Endothelial cell of umbilical vein (primary cell): ENCODE data around the gene RALA. TPM values are rescaled to one million over a fixed set of nuclear protein-coding genes. Genes with fewer than 3 reads are reported as not detected.

Source experiments
- BruUV-seq: library from RNA; stranded (reverse); fragments of 400-500 nt; replicated peaks from 2 replicates; lab custom pipeline; 2021; lab: Mats Ljungman, UMichigan
- CTCF ChIA-PET: fragments of 300-600, 350-600 bp; sonication (Branson Sonifier 250); formaldehyde crosslinking; loops from one replicate; lab custom pipeline; 2021; ENCODE audit warnings: antibody characterized with exemption, inconsistent platforms; lab: Charles Lee
- POLR2A ChIA-PET: fragments of 300-600, 350-600 bp; sonication (Branson Sonifier 250); formaldehyde crosslinking; loops from one replicate; lab custom pipeline; 2021; ENCODE audit warnings: antibody characterized with exemption, inconsistent platforms; lab: Charles Lee
- DNase-seq: peaks from one replicate; pipeline ENCODE4 v3.0.0-alpha.2; 2011; ENCODE audit warnings: low read depth, low spot score
- FAIRE-seq: peaks from 2 replicates; lab custom pipeline; 2011; peaks lifted over from hg19 to GRCh38; lab: Jason Lieb, UNC
- H2AFZ ChIP-seq: 2 replicates; pipeline ENCODE4 v1.6.0; 2012; ENCODE audit warnings: low read depth, low read length, control low read depth, inconsistent platforms
- H3K27ac ChIP-seq: 2 replicates; pipeline ENCODE4 v1.5.1; 2011; ENCODE audit warnings: low read depth, mild to moderate bottlenecking, control low read depth, low read length, moderate library complexity; ENCODE audit not compliant: insufficient read depth
- H3K27me3 ChIP-seq, 2 experiments: 2 replicates each; pipeline versions ENCODE4 v1.6.0 to v1.6.1; 2011; ENCODE audit warnings: low read length in 2 of 2, mixed read lengths in 1 of 2; ENCODE audit not compliant: control insufficient read depth in 2 of 2, insufficient read depth in 2 of 2
- H3K36me3 ChIP-seq, 2 experiments: 2 replicates in 1 of 2; 3 replicates in 1 of 2; pipeline ENCODE4 v1.5.1; 2011; ENCODE audit warnings: low read length in 2 of 2, mild to moderate bottlenecking in 1 of 2, moderate library complexity in 1 of 2; ENCODE audit not compliant: control insufficient read depth in 2 of 2, insufficient read depth in 2 of 2; ENCODE audit errors: extremely low read depth in 1 of 2
- H3K4me1 ChIP-seq: 3 replicates; pipeline ENCODE4 v1.5.1; 2011; ENCODE audit warnings: mild to moderate bottlenecking, low read length; ENCODE audit not compliant: control insufficient read depth, insufficient read depth; ENCODE audit errors: extremely low read depth
- H3K4me2 ChIP-seq: 2 replicates; pipeline ENCODE4 v1.6.1; 2011; ENCODE audit warnings: low read length, control low read depth, mixed read lengths; ENCODE audit not compliant: insufficient read depth
- H3K4me3 ChIP-seq, 3 experiments: fragments of 200-600 bp in 1 of 3; sonication (generic), shearing (Covaris generic) in 1 of 3; replicated peaks in 1 of 3; 2 replicates each; pipeline ENCODE4 v1.5.1; 2011 to 2016; ENCODE audit warnings: control low read depth in 3 of 3, low read length in 3 of 3, mild to moderate bottlenecking in 2 of 3, inconsistent platforms in 1 of 3, low read depth in 1 of 3, moderate library complexity in 1 of 3; ENCODE audit not compliant: insufficient read depth in 1 of 3
- H3K79me2 ChIP-seq: 2 replicates; pipeline ENCODE4 v1.6.0; 2012; ENCODE audit warnings: low read length, inconsistent platforms; ENCODE audit not compliant: control insufficient read depth, insufficient read depth
- H3K9ac ChIP-seq: replicated peaks from 2 replicates; pipeline ENCODE3; 2011; ENCODE audit warnings: low read length, control low read depth; ENCODE audit not compliant: insufficient read depth; ENCODE audit errors: extremely low read depth
- H3K9me1 ChIP-seq: replicated peaks from 3 replicates; pipeline ENCODE4 v1.6.0; 2011; ENCODE audit warnings: mild to moderate bottlenecking, low read length; ENCODE audit not compliant: control insufficient read depth, insufficient read depth; ENCODE audit errors: extremely low read depth
- H3K9me3 ChIP-seq: replicated peaks from 2 replicates; pipeline ENCODE4 v1.5.1; 2012; ENCODE audit warnings: low read length, inconsistent platforms; ENCODE audit not compliant: control insufficient read depth, insufficient read depth
- H4K20me1 ChIP-seq: replicated peaks from 2 replicates; pipeline ENCODE3; 2011; ENCODE audit warnings: mild to moderate bottlenecking, low read length; ENCODE audit not compliant: control insufficient read depth, insufficient read depth; ENCODE audit errors: extremely low read depth
- CTCF ChIP-seq, 2 donors: IDR thresholded peaks; 1 replicate in 1 of 2; 2 replicates in 1 of 2; pipeline ENCODE4 v1.5.1; 2011; ENCODE audit warnings: low read length in 2 of 2, mild to moderate bottlenecking in 2 of 2, moderate library complexity in 2 of 2, control low read depth in 1 of 2, inconsistent platforms in 1 of 2, low read depth in 1 of 2; ENCODE audit not compliant: insufficient read depth in 1 of 2; ENCODE audit errors: extremely low read depth in 1 of 2
- EZH2 ChIP-seq: IDR thresholded peaks from 2 replicates; pipeline ENCODE4 v1.6.1; 2012; ENCODE audit warnings: borderline replicate concordance, low read depth, mild to moderate bottlenecking, moderate library complexity, low read length, inconsistent platforms; ENCODE audit not compliant: severe bottlenecking
- FOS ChIP-seq: IDR thresholded peaks from 2 replicates; pipeline ENCODE4 v1.6.1; 2011; ENCODE audit warnings: mild to moderate bottlenecking, low read length, moderate library complexity, borderline replicate concordance; ENCODE audit not compliant: insufficient read depth
- GATA2 ChIP-seq: IDR thresholded peaks from 2 replicates; pipeline ENCODE4 v1.7.0; 2011; ENCODE audit warnings: low read depth, mild to moderate bottlenecking, moderate library complexity, mixed read lengths, low read length; ENCODE audit not compliant: insufficient read length, insufficient read depth
- JUN ChIP-seq: IDR thresholded peaks from 2 replicates; pipeline ENCODE4 v1.6.1; 2011; ENCODE audit warnings: borderline replicate concordance, low read depth; ENCODE audit not compliant: insufficient read length, insufficient read depth
- MAX ChIP-seq: IDR thresholded peaks from 2 replicates; pipeline ENCODE4 v1.6.1; 2011; ENCODE audit not compliant: insufficient read depth, insufficient read length
- MYC ChIP-seq: IDR thresholded peaks from one replicate; pipeline ENCODE4 v1.6.1; 2011; ENCODE audit warnings: mild to moderate bottlenecking, low read depth, low read length
- POLR2A ChIP-seq: IDR thresholded peaks from 2 replicates; pipeline ENCODE4 v1.6.1; 2012; ENCODE audit warnings: low read depth, mild to moderate bottlenecking, control low read depth, low read length
- POLR2AphosphoS5 ChIP-seq: IDR thresholded peaks from 2 replicates; pipeline ENCODE4 v1.6.1; 2012; ENCODE audit warnings: low read depth, mild to moderate bottlenecking, control low read depth, low read length, moderate library complexity; ENCODE audit not compliant: insufficient read depth
- dilution Hi-C: fragments of 300-500 bp; cut with MboI; formaldehyde crosslinking; loops from one replicate; pipeline ENCODE4 v1.15.0; 2019; ENCODE audit warnings: low sequenced_read_pairs; ENCODE audit not compliant: extremely low pct_ligation_motif_present
- intact Hi-C: fragments of 100-400 bp; cut with micrococcal nuclease; formaldehyde crosslinking; loops from one replicate; pipeline ENCODE4 v1.10.0; 2022
- polyA plus RNA-seq, 4 experiments: library from polyadenylated mRNA; depleted of rRNA in 3 of 4; stranded (reverse) in 3 of 4; unstranded in 1 of 4; fragments of >200 nt; gene quantifications; 2 replicates each; pipeline versions ENCODE4 v1.2.1 to v1.2.3, GENCODE V29; 2011 to 2012; ENCODE audit warnings: missing spikeins in 1 of 4
- total RNA-seq: library from RNA; stranded (reverse); gene quantifications from 2 replicates; pipeline ENCODE4 v1.2.3, GENCODE V29; 2021

The RALA gene
- total and polyA plus RNA-seq, 2 donors (not counting 3 experiments of a cell fraction or from before 2014, with no cell fraction given), result 91.1 to 191 TPM

- no peak overlapping the region for H3K4me3 ChIP-seq
- ChIA-PET CTCF (interaction anchor here (2.2 kb wide), 1 partner anchor 76 kb away, joined by 11 read pairs; no protein-coding TSS in a partner anchor), POLR2A (no interaction called here)
- H3K9me3 ChIP-seq, result no peaks in the 10 kb centered on the region
- H3K79me2 ChIP-seq, result peaks cover 94% of the 10 kb centered on the region
- H3K4me1 ChIP-seq, result peaks cover 6% of the 10 kb centered on the region
- intact Hi-C loops (no loop called here), dilution Hi-C loops (no loop called here)
- H2AFZ ChIP-seq, result no peak overlapping the region
- no peaks in the 10 kb centered on the region for H3K27me3 ChIP-seq
- H3K36me3 ChIP-seq, result peaks cover 4 to 6% of the 10 kb centered on the region in 2 experiments
- FAIRE-seq (no peak), DNase-seq (no peak)
- no peak overlapping the region for H3K9ac ChIP-seq
- no TSS peak for BruUV-seq
- no peak overlapping the region for H3K27ac ChIP-seq
- peaks cover 44% of the 10 kb centered on the region for H4K20me1 ChIP-seq
- H3K4me2 ChIP-seq, result no peak overlapping the region
- no peak for TF ChIP-seq JUN
- no peaks in the 10 kb centered on the region for H3K9me1 ChIP-seq
Measured at GRCh38 chr7:39656415-39656814, 33.0 kb downstream of the RALA start.

GRCh38 chr7:39659356-39660013 lies 36.1 kb downstream of the RALA start:
- Histone ChIP-seq H4K20me1 (peaks cover 43% of the 10 kb centered on the region), H3K27ac (no peak overlapping the region), H2AFZ (no peak overlapping the region), H3K4me1 (no peaks in the 10 kb centered on the region), H3K9ac (no peak overlapping the region), H3K4me3 (no peak overlapping the region), H3K4me2 (no peak overlapping the region), H3K9me1 (no peaks in the 10 kb centered on the region), H3K36me3 (peaks cover 6 to 8% of the 10 kb centered on the region in 2 experiments), H3K27me3 (no peaks in the 10 kb centered on the region), H3K9me3 (no peaks in the 10 kb centered on the region), H3K79me2 (peaks cover 95% of the 10 kb centered on the region)
- intact Hi-C loops (no loop called here), dilution Hi-C loops (no loop called here)
- no peak for TF ChIP-seq MAX
- no peak for TF ChIP-seq CTCF (IDR thresholded peaks at IDR 0.05; ENCODE audit: extremely low read depth in 1 of 2, insufficient read depth in 1 of 2, low read depth in 1 of 2, low read length in 2 of 2)
- no peak for TF ChIP-seq FOS
- TF ChIP-seq JUN, result no peak
- TF ChIP-seq POLR2AphosphoS5, result no peak
- no peak for TF ChIP-seq MYC
- no peak for TF ChIP-seq EZH2
- no peak for TF ChIP-seq GATA2
- no peak for TF ChIP-seq POLR2A
- FAIRE-seq (no peak), DNase-seq (no peak)
- ChIA-PET POLR2A (interaction anchor here (0.8 kb wide), 1 partner anchor 24 kb away, joined by 3 read pairs; no protein-coding TSS in a partner anchor), CTCF (interaction anchor here (1.4 kb wide), 1 partner anchor 79 kb away, joined by 6 read pairs; no protein-coding TSS in a partner anchor)
- no TSS peak for BruUV-seq
